Measurements from ENCODE around the gene PLIN5.

Gene PLIN5

DNA sequence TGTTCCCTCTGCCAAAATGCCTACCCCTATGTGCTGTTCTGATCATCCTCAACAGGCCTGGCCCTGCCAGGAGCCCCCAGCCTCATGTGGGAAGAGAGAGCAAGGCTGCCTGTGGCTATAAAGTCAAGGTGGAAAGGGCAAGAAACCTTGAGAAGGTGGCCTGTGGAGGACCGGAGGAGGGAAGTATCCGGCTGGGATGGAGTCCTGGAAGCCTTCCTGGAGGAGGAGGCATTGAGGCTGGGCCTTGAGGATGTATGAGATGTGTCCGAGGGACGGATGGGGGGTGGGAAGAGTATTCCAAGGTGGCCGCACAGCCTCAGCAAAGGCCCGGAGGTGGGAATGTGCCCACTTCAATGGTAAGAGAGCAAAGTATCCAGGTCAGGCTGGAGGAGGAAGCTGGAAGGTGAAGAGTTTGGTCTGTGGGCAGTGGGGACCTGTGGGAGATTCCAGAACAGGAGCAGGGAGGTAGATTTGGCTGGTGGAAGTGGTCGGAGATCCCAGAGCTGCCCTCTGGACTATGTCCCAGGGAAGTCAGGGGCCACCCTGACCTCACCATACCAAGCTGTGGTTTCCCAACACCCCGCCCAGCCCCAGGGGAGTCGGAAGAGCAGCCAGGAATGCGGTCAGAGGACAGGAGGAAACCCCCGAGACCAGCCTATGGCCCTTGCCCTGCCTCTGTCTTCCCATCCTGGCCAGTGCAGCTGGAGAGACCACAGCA lies 13.7 kb downstream of the PLIN5 start:
- DNase-seq, result peak; percentile 17

DNA sequence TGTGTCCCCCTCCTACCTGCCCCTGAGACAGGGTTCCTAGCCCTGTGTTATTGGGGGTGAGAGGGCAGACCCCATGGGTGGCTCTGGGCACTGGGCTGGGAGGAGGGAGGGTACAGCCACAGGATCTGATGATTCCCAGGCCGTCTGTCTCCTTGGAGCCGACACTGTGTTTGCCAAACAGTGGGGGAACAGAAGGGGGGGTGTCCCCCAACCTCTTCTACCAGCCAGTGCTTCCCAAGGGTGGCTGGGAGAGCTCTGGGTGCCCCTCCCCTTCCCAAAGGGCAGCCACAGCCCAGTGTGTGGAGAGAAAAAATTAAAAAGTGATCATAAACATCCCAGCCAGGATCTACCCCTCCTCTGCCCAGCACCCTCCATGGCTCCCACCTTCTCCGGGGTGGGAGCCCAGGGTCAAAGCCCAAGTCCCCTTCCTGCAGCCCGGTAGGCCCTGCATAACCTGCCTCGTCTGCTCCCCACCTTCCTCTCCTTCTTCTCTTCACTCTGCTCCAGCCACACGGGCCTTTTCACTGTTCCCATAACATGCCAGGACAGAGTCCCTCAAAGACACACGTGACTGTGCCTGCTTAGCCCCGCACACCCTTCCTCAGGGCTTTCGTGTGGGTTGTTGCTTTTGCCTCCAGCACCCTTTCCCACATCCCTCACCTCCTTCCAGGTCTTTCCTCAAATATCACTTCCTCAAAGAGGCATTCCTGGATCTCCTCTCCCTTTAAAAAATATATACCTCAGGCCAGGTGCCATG lies 15.3 kb downstream of the PLIN5 start:
- no peak for DNase-seq

DNA sequence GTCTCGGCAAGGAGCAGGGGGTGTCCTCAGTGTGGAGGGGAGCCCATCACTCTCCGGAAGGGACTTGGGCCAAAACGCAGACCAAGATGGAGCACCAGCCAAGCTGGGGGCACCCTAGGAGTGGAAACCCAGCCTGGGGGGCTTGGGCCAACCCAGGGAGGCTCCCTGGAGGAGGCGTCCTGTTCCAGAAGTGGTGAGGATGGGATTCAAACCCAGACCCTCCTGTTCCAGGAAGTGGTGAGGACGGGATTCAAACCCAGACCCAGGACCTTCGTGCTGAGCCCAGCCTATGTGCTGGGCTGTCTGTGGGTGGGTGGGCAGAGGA lies 15.9 kb downstream of the PLIN5 start:
- no peak for DNase-seq

DNA sequence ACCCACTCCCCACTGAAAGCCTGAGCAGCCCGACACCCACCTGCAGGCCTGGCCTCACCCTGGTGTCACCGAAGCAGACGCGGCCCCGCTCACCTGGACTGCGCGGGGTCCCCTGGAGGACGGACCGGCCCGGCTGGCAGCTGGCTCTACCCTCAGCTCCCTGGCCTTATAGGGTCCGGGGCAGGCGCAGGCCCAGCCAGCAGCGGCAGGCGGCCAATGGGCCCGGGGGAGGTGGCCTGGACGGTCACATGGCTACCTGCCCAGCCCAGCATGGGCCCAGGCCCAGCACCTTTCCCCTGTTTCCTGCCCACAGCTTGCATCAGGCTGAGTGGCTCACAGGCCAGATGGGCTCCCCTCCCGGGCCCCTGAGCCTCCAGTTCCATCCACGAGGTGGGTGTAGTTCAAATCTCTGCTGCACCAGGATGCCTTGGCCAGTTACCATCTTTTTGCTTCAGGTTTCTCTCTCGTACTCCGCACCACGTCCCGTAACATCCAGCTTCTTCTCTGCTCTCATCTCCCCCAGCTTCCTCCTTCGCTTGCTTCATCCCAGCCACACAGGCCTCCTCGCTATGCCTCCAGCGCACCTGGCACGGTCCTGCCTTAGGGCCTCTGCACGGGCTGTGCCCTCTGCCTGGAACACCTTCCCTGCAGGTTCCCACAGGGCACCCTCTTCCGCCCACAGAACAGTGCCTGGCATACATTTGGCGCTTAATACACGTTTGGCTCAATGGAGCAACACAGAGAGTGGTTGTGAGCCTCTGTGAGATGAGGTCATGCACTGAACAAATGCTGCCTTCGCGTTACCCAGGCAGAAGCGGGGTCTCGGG lies 16.5 kb downstream of the PLIN5 start, which contains the start of gene PLIN4:
PLIN4 (minus strand) TSS at position 142 of the 827 bp plus-strand sequence. CDS start 214 bp downstream, outside the sequence.
- DNase-seq, result no peak

DNA sequence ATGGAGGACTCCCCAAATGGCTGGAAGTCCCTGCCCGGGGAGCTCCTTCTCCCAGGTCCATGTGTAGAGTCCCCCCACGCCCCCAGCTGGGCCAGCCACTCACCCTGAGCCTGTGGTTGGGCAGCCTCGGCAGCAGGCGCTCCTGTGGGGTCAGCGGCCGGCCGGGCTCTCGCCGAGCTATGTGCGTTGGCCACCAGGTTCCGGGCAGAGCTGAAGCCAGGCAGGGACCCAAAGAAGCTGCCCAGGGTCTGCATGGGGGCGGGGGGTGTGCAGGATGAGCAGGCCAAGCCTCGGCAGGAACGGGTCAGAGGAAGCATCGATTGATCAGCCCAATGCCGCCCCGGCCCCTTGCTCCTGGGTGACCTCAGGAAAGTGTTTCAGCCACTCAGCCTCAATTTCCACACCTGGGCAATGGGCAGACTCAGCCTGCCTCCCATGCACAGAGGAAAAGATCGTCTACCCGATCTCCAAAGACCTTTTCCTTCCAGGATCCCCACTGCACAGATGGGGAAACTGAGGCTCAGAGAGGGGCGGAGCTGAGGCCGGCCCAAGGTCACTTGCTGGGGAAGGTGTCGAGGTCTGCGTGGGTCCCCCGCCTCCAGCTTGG lies 17.5 kb downstream of the PLIN5 start:
- DNase-seq, result no peak

DNA sequence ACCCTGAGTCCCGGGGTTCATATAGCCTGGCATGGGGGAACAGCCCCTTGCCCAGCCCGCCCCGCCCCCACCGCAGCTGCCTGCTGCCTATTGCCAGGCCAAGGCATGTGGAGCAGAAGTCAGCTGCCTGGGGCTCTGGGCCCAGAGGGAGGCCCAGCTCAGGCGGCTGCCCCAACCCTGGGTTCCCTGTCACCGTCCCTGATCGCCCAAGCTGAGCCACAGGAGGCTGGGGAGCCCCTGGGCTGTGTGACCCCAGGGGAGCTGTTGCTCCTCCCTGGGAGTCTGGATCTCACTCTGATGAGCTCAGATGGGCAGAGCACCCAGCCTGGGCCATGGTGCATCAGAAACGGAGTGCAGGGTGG lies 18.1 kb downstream of the PLIN5 start:
- DNase-seq, result no peak

DNA sequence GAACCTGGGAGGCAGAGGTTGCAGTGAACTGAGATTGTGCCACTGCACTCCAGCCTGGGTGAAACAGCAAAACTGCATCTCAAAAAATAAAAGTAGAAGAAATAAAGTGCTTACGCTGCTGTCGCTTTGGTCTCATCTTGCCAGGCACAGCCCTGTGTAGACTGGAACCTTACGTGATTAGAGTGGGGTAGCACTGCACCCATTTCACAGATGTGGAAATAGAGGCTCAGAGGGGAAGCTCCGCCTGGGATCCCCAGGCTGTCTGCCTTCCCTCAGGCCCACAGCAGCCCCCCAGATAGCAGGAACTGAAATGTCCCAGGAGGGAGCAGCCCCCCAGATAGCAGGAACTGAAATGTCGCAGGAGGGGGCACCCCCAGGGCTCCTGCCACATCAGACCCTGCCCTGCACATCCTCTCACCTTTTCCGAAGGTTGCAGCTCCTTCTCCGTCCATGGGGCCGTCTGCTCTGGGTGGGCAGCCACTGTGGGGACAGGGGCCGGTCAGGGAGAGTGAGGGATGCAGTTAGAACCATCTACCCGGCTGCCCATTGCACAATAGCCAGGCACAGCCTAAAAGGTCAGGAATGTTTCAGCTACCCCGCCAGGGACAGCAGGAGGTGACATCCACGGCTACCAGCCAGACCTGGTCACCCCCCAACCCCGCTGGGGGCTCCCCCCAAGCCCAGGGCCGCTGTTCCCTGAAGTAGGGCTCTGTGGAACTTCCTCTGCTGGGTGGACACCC lies 18.7 kb downstream of the PLIN5 start:
- no peak for DNase-seq

DNA sequence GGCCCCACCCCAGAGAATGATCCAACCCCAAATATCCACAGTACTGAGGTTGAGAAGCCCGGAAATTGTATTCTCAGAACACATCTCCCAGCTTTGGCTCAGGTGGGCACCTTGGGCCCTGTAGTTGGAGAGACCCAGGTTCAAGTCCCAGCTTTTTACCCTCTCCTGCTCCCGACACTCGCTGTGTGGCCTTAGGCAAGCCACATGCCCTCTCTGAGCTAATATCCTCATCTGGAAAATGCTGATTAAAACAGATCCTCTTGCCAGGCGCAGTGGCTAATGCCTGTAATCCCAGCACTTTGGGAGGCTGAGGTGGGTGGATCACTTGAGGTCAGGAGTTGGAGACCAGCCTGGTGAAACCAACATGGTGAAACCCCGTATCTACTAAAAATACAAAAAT lies 19.3 kb downstream of the PLIN5 start:
- no peak for DNase-seq

DNA sequence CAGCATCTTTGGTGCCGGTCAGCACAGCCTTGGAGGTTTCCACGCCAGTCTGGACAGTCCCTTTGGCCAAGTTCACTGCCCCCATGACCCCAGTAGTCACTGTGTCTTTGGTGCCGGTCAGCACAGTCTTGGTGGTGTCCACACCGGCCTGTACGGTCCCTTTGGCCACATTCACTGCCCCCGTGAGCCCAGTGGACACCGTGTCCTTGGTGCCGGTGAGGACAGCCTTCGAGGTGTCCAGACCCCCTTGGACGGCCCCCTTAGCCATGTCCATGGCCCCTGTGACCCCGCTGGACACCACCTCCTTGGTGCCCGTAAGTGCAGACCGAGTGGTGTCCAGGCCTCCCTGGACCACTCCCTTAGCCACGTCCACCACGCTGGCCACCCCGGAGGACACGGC lies 21.8 kb downstream of the PLIN5 start:
- DNase-seq, result no peak

DNA sequence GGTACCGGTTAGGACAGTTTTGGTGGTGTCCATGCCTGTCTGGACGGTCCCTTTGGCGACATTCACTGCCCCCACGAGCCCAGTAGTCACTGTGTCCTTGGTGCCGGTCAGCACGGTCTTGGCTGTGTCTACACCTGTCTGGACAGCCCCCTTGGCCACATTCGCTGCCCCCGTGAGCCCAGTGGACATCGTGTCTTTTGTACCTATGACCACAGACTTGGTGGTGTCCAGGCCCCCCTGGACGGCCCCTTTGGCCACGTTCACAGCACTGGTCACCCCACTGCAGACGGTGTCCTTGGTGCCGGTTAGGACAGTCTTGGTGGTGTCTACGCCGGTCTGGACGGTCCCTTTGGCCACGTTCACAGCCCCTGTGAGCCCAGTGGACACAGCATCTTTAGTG lies 23.0 kb downstream of the PLIN5 start:
- DNase-seq, result no peak

DNA sequence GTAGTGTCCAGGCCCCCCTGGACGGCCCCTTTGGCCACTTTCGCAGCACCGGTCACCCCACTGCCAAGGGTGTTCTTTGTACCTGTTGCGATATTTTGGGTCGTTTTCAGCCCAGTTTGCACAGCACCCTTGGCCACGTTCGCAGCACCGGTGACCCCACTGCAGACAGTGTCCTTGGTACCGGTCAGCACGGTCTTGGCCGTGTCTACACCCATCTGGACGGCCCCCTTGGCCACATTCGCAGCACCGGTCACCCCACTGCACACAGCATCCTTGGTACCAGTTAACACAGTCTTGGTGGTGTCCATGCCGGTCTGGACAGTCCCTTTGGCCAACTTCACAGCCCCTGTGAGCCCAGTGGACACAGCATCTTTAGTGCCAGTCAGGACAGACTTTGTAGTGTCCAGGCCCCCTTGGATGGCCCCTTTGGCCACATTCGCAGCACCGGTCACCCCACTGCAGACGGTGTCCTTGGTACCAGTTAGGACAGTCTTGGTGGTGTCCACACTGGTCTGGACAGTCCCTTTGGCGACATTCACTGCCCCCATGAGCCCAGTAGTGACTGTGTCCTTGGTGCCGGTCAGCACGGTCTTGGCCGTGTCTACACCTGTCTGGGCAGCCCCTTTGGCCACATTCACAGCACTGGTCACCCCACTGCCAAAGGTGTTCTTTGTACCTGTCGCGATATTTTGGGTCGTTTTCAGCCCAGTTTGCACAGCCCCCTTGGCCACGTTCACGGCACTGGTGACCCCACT lies 23.5 kb downstream of the PLIN5 start:
- no peak for DNase-seq

DNA sequence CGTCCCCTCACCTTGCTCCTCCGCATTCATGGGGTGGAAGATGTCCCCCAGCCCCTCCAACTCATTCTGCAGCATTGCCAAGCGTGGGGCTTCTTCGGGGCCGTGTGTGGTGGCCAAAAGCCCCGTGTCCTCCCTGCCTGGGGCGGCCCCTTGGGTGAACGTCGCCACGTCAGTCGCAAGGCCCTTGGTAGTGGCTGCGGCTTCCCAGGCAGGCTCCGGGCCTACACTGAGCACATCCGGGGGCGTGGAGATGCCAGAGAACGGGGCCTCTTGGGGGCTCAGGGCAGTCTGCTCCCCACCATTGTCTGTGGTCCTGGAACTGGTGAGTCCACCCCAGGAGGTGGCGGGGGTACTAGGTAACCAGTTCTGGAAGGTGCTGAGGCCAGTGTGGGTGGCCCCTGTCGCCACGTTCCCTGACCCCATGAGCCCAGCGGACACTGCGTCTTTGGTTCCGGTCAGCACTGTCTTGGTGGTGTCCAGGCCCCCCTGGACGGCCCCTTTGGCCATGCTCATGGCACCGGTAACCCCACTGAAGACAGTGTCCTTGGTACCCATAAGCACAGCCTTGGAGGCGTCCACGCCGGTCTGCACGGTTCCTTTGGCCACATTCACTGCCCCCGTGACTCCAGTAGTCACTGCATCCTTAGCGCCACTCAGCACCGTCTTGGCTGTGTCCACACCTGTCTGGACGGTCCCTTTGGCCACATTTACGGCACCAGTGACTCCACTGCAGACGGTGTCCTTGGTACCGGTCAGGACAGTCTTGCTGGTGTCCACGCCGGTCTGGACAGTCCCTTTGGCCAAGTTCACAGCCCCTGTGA lies 24.4 kb downstream of the PLIN5 start:
- no peak for DNase-seq

DNA sequence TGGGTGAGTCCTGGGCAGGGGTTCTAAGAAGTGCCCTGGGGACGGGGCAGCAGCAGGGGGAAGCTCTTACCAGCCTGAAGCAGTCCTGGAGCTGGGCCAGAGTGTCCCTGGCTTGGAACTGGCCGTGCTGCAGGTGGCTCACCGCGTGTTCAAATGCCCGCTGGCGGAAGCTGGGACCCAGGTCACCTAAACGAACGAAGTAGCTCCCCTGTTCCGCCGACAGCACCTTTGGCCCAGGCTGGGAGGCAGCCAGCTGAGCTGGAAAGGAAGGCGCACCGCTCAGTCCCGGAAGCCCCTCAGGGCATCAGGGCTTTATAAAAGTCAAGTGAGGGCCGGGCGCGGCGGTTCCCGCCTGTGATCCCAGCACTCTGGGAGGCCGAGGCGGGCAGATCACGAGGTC lies 26.3 kb downstream of the PLIN5 start:
- no peak for DNase-seq

DNA sequence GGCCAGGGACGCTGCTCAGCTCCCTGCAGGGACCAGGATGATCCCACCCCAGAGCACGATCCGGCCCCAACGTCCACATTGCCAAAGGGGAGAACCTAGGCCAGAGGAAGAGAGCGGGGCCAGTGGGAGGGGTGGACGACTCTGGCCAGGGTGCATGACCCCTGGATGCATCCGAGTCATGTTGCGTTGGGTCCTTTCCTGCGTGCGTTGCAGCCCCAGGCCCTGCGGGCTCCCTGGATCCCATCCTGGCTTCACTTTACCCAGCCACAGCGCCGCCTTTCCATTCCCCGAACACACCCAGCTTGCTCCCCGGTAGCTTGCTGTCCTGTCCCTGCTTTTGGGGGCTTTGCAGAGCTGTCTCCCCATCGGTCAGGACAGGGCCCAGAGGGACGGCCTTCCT lies 27.2 kb downstream of the PLIN5 start:
- DNase-seq, result no peak

DNA sequence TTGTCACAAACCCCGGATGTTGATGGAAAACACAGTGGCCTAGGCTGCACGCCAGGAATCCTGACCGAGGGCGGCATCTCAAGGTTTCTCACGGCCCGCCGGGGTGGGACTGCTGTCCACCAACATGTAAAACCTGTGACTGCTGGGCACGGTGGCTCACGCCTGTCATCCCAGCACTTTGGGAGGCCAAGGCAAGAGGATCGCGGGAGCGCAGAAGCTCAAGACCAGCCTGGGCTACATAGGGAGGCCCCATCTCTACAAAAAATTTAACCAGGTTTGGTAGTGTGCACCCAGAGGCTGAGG lies 27.9 kb downstream of the PLIN5 start:
- DNase-seq, result no peak

DNA sequence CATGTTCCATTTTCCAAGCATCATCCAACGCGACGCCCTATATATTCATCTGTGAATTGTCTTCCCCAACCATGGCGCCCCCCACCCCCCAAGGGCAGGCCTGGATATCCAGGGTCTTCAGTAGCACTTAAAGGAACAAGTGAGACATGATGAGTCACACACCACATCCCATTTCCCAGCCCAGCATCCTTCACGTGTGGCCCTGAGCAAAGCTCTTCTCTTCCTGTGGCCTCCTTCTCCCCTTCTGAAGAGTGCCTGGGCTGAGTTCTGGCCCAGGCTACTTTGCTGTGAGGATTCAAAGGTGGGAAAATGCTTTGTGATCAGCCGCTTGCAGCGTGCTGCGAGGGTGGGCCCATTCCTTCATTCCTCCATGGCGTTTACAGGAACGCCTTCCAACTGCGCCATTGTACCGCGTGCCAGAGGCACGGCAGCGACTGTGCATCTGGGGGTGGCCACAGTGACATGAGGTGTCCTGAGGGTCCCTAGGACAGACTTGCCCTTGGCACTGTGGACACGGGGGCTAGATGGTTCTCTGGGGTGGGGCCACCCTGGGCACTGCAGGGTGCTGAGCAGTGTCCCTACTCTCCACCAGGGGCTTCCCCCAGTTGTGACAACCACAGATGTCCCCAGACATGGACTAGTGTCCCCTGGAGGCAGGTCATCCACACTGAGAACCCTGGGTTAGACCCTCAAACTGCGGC lies 28.4 kb downstream of the PLIN5 start:
- peak; percentile 77 for DNase-seq

DNA sequence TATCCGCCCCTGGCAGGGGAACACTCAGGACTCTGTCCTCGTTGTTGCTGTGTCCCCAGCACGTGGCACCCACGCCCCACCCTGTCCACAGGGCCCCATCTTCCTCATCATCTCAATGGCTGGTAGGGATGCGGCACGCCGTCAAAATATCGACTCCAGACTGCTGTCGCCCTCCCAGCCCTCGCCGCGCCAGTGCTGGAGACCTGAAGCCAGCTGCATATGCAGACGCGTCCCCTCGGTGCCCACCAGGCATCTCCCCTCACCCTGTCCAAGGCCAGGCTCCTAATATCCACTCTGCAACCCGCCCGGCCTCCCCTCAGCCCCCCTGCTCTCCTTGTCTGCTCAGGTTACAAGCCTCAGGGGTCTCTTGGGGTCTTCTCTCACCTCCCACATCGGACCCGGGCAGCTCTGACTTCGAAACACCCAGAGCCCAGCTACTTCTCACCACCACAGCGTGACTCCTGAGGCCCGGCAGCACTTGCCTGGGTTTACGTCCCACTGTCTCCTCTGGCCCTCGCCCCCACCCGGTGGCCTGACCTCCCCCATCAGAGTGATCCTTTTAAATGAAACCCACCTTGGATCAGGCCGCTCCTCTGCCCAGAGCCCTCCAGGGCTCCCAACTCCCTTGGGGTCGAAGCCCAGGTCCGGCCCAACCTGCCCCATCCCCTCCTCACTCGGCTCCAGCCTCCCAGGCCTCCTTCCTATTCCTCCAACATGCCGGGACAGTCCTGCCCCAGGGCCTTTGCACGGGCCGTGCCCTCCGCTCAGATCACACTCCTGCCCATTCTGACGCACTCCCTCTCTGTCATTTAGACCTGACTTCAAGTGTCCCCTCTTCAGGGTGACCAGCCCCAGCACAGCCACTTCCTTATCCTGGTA lies 29.2 kb downstream of the PLIN5 start:
- no peak for DNase-seq

DNA sequence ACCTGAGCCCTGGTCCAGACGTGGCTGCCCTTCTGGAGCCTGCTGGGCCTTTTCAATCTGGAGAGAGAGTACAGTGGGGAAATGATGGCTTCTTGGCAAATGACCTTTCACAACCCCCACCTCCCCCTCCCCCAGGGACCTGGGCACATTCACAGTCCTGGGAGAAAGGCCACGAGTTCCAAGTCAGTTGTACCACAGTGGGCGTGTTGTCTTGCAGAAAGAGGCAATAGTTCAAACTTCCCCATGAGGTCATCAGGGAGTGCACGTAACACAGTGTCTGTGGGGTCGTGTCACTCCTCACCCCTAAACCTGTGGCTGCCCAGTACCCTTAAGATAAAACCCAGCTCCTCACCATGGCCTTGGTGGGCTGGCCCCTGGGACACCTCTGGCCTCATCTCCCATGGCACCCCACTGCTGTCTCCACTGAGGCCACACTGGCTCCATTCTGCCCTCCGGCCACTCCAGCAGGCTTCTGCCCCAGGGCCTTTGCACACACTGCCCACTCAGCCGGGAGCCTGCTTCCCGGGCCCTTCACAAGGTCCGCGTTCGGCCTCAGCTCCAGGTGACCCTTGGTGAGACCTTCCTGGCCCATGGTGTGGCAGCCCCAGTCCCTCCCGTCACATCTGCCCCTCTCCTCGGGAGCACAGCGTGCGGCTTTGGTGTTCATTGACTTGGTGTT lies 30.0 kb downstream of the PLIN5 start:
- DNase-seq, result no peak

DNA sequence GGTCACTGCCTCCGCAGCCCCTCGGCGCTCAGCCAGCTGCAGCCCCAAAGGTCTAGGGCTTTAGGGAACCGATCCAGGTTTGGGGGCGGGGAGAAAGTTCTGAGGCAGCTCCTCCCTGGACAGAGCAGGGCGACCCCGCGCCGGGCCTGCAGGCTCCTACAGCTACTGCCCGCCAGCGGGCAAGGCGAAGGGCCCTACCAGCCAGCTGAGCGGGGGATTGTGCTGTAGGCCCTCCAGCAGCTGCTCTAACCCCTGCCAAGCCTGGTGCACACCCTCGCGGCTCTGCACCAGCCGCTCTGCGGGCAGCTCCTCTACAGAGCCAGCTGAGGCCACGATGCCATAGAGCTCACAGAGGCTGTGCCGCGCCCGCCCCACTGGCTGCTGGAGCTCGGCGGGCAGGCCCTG lies 30.7 kb downstream of the PLIN5 start:
- DNase-seq, result no peak
